H4 (cell line): ENCODE data around the gene USP40. TPM values are rescaled to one million over a fixed set of nuclear protein-coding genes. Genes with fewer than 3 reads are reported as not detected.
A peak's percentile ranks its signal among the peaks of the same experiment; 100 is the strongest.
"Not testable (repeated sequence)": the region's sequence is repeated elsewhere in the genome, so short reads cannot be mapped to it uniquely, and the experiment has no call there.

ENCODE experiments used
- DNase-seq: peaks from one replicate; pipeline ENCODE4 v3.0.0-alpha.2; 2015; ENCODE audit warnings: low spot score
- total RNA-seq: library from RNA; depleted of rRNA; stranded (reverse); fragments of >200 nt; shearing (Covaris generic); gene quantifications from 2 replicates; pipeline ENCODE4 v1.2.3, GENCODE V29; 2014; rRNA removed

USP40 gene, protein sequence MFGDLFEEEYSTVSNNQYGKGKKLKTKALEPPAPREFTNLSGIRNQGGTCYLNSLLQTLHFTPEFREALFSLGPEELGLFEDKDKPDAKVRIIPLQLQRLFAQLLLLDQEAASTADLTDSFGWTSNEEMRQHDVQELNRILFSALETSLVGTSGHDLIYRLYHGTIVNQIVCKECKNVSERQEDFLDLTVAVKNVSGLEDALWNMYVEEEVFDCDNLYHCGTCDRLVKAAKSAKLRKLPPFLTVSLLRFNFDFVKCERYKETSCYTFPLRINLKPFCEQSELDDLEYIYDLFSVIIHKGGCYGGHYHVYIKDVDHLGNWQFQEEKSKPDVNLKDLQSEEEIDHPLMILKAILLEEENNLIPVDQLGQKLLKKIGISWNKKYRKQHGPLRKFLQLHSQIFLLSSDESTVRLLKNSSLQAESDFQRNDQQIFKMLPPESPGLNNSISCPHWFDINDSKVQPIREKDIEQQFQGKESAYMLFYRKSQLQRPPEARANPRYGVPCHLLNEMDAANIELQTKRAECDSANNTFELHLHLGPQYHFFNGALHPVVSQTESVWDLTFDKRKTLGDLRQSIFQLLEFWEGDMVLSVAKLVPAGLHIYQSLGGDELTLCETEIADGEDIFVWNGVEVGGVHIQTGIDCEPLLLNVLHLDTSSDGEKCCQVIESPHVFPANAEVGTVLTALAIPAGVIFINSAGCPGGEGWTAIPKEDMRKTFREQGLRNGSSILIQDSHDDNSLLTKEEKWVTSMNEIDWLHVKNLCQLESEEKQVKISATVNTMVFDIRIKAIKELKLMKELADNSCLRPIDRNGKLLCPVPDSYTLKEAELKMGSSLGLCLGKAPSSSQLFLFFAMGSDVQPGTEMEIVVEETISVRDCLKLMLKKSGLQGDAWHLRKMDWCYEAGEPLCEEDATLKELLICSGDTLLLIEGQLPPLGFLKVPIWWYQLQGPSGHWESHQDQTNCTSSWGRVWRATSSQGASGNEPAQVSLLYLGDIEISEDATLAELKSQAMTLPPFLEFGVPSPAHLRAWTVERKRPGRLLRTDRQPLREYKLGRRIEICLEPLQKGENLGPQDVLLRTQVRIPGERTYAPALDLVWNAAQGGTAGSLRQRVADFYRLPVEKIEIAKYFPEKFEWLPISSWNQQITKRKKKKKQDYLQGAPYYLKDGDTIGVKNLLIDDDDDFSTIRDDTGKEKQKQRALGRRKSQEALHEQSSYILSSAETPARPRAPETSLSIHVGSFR
- 12.2 and 20.6 TPM in 2 replicates for total RNA-seq

DNA sequence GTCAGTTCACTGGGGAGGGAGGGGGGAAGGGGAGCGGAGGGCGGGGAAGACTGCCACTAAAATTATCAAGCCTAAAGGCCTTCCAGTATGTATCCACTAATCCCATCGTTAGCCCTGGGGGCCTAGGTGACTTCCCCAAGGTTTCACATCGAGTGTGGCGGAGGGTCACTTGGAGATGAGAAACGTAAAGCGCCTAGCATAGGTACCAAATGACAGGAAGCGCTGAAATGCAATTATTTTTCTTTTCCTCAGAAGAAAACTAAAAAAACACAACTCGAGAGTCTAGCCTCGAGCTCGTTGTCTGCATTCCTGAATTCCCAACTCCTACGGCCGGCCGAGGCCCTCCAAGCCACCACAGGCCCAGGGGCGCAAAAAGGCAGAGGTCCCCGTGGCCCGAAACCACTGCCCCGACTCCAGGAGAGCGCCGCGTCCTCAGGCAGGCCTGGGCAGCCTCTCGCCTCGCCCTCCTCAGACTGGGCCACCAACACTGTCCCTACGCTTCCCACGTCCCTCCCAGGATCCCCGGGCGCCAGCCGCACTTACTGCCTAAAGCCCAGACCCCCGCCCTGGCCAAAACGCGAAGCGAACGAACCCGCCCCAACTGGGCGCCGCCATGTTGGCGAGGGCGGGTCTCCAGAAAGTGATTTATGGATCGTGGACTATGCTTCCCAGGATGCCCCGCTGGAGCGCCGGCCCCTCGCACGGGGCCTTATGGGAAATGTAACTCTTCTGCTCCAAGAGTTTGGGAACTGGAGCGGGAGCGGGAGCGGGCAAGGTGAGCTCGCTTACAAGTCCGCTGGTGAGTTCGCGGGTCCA lies at the start of gene USP40:
USP40 (minus strand) TSS at position 642 of the 816 bp plus-strand sequence. CDS start 1,228 bp downstream, outside the sequence.
- peak; percentile 89 for DNase-seq

DNA sequence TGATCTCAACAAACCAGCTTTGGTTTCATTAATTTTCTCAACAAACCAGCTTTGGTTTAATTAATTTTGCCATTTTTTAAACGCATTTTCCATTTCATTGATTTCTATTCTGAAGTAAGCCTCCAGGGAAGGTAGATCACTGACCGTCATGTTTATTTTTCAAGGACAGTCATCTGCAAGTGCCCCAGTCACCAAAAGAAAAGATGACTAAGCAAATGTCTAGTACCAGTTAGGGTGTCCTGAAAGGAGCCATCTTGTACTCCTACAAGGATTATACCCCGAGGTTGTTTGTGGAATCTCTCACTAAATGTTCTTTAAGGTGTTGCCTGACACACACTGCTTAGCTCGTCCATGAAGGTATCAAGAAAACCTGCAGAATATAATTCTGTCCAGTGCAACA lies 44.7 kb upstream of the USP40 start:
- DNase-seq = no peak

DNA sequence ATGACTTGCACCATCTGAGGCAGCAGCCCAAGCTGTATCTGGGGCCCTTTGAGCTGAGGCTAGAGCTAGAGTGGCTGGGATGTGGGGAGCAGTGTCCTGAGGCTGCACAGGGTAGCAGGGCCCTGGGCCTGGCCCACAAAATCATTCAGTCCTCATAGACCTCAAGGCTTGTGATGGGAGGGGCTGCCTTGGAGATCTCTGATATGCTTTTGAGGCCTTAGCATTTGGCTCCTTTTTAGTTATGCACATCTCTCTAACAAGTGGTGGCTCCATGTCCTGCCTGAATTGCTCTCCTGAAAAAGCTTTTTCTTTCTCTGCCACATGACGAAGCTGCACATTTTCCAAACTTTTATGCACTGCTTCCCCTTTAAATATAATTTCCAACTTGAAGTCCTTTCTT lies 39.1 kb upstream of the USP40 start:
- no peak for DNase-seq

DNA sequence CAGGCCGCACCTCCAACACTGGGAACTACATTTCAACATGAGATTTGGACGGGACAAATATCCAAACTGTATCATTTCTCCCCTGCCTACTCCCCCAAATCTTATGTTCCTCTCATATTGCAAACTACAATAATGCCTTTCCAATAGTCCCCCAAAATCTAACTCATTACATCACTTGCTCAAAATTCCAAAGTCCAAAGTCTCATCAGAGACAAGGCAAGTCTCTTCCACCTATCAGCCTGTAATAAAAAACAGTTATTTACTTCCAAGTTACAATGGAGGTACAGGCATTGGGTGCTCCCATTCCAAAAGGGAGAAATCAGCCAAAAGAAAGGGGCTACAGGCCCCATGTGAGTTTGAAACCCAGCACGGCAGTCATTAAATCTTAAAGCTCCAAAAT lies 38.2 kb upstream of the USP40 start:
- DNase-seq = no peak

DNA sequence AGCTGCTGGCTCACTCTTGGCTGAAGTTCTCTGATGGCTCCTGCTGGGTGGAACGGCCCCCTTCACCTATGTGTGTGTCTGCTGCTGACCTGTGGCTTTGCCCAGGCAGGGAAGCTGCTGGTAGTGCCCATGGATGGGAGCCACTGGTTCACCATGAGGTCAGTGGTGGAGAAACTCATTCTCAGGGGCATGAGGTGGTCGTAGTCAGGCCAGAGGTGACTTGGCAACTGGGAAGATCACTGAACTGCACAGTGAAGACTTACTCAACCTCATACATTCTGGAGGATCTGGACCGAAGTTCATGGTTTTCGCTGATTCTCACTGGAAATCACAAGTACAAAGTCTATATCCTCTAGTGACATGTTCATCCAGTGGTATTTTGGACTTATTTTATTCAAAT lies 36.9 kb upstream of the USP40 start:
- DNase-seq = no peak

DNA sequence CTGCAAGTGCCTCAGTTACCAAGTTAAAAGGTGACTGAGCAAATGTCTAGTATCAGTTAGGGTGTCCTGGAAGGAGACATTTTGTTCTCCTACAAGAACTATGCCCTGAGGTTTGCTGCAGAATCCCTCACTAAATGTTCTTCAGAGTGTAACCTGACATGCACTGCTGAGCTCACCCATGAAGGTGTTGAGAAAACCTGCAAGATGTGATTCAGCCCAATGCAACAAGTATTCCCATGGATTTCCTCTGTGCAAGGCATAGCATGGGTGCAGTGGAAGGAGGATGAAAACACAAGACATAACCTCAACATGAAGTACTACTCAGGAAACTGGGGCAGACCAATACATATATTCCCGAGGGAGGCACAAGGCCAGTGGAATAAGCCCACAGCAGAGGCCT lies 35.5 kb upstream of the USP40 start:
- no peak for DNase-seq

DNA sequence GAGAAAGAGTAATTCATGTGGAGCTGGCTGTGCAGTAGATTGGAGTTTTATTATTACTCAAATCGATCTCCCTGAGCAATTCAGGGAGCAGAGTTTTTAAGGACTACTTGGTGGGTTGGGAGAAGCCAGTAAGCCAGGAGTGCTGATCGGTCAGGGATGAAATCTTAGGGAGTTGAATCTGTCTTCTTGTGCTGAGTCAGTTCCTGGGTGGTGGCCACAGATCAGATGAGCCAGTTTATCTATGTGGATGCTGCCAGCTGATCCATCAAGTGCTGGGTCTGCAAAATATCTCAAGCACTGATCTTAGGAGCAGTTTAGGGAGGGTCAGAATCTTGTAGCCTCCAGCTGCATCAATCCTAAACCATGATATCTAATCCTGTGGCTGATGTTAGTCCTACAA lies 33.8 kb upstream of the USP40 start:
- DNase-seq = no peak

DNA sequence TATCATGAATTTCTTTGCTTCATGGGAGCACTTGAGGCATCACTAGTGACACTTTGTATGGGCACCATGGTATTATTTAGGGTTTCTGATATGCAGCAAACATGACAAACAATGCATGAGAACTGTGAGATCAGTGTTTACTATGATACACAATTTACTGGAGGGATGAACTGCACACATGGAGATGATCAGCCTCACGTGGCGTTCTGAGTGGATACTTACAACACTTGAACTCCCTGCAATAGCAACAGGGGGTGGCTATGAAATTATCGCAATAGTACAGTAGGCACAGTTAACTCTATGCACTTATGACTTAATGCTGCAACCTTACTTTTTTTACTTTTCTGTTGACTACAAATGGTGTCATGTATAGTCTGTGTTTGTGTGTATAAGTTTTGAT lies 32.4 kb upstream of the USP40 start:
- DNase-seq = no peak

DNA sequence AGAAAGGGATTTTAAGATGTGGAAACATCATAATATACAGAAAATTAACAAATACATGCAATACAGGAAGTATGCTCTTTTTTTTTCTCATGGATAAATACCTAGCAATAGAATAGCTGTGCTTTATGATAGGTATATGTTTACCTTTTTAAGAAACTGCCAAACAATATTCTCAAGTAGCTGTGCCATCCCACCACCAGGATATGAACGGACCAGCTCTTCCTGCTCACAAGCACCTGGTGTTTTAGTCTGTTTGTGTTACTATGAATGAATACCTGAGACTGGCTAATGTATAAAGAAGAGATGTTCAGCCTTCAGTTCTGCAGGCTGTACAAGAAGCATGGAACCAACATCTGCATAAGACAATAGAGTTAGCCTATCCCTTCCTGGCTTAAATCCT lies 30.9 kb upstream of the USP40 start:
- no peak for DNase-seq

DNA sequence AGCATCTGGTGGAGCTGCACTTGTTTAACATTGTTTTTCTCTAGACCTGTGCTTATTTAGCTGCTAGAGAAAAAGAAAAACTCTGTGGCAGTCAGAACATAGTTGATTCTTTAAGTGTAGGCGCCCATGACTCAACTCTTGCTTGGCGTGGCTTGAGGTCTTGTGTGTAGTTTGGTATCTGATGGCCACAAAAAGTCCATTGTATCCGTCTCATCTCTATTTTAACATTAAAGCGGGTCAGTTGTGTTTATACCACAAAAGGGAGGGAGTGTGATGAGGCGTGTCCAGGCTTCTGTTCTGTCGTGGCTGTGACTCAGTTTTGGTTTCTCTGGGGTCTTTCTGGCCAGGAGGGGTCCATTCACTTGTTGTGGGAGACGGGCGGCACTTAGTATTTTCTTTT lies 26.6 kb upstream of the USP40 start:
- no peak for DNase-seq

DNA sequence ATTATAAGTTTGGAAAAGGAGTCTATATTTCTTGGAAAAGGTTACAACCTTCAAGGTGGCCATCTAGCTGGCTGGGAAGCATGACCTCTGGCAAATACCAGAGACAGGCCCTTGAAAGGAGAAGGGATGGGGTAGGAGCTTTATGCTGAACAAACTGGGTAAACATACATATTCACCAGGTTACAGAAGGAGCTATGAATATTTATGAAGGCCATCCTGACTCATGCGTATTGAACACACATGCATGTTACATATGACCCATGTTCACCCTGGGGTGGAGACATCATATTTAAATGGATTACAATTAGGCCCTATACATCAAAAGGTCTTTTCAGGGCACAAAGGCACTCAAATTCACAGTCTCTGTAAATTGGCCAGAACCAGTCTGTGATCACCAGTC lies 26.1 kb upstream of the USP40 start:
- not testable (repeated sequence) for DNase-seq

DNA sequence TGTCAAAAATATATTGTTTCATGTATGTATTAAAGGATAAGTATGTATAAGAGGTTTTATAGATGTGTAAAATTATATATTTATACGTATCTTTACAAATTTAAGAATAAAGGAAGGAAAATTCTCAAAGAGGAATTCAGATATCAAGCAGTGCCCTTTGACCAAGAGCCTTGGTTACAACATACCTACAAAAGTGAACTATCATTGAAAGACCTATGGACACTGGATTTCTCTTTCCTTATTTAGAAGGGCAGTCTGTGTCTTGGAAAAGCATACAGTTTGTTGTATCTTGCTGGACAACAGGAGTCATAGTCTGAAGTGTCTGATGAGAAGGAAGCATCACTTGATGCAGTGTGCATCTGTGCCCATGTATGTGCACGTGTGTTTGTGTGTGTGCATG lies 21.8 kb upstream of the USP40 start:
- DNase-seq = no peak

DNA sequence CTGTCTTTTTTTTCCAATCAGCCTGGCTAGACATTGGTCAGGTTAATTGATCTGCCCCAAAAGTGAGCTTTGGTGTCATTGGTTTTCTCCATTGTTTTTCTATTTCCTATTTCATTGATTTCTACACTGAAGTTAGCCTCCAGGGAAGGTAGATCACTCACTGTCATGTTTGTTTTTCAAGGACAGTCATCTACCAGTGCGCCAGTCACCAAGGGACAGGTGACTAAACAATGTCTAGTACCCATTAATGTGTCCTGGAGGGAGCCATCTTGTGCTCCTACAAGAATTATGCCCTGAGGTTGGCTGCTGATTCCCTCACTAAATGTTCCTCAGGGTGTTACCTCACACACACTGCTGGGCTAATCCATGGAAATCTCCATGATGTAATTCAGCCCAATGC lies 17.6 kb upstream of the USP40 start:
- no peak for DNase-seq

DNA sequence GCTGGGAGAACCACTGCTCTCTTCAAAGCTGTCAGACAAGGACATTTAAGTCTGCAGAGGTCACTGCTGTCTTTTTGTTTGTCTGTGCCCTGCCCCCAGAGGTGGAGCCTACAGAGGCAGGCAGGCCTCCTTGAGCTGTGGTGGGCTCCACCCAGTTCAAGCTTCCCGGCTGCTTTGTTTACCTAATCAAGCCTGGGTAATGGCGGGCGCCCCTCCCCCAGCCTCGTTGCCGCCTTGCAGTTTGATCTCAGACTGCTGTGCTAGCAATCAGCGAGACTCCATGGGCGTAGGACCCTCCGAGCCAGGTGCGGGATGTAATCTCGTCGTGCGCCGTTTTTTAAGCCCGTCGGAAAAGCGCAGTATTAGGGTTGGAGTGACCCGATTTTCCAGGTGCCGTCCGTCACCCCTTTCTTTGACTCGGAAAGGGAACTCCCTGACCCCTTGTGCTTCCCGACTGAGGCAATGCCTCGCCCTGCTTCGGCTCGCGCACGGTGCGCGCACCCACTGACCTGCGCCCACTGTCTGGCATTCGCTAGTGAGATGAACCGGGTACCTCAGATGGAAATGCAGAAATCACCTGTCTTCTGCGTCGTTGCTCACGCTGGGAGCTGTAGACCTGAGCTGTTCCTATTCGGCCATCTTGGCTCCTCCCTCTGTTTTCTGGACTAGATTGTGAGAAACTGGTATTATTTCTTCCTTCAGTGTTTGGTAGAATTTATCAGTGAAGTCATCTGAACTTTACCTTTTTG lies 16.8 kb upstream of the USP40 start:
- not testable (repeated sequence) for DNase-seq

DNA sequence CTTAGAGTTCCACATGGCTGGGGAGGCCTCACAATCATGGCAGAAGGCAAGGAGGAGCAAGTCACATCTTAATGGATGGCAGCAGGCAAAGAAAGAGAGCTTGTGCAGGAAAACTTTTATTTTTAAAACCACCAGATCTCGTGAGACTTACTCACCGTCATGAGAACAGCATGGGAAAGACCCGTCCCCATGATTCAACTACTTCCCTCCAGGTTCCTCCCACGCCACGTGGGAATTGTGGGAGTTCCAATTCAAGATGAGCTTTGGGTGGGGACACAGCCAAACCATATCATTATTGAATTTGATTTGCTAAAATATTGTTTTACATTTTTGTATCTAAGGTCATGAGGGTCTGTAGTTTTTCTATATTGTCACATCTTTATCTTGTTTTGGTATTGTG lies 10.8 kb upstream of the USP40 start:
- not testable (repeated sequence) for DNase-seq

DNA sequence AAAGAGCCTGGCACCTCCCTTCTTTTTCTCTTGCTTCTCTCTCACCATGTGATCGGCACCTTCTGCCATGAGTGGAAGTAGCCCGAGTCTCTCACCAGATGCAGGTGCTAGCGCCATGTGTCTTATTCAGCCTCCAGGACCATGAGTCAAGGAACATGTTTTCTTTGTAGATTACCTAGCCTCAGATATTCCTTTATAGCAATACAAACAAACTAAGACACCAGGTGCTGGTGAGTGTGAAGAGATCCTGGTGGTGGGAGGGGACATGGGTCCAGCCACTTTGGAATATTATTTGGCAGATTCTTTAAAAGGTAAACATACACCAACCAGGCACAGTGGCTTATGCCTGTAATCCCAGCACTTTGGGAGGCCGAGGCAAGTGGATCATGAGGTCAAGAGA lies 5.9 kb upstream of the USP40 start:
- DNase-seq = no peak

DNA sequence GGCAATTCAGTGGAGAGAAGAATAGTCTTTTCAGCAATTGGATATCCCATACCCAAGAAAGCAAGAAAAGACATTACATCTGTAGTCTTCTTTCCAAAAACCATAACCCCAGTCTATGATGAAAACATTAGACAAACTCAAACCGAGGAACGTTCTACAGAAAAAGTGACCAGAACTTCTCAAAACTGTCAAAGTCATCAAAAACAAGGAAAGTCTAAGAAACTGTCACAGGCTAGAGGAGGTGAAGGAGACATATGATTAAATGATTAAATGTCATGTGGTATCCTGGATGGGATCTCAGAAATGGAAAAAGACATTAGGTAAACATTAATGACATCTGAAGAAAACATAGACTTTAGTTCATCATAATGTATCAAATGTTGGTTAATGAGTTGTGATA lies 4.9 kb upstream of the USP40 start:
- no peak for DNase-seq

DNA sequence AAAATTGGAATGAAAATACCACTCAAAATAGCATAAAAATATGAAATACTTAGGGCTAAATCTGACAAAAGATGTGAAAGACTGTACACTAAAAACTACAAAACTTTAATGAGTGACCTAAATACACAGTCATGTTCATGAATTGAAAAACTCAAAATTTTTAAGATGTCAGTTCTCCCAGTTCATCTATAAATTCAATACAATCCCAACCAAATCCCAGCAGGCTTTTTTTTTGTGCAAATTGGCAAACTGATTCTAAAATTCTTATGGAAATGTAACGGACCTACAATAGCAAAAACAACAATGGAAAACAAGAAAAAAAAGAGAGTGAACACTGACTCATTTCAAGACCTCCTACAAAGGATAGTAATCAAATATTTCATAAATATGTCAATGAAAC lies 4.4 kb upstream of the USP40 start:
- no peak for DNase-seq

DNA sequence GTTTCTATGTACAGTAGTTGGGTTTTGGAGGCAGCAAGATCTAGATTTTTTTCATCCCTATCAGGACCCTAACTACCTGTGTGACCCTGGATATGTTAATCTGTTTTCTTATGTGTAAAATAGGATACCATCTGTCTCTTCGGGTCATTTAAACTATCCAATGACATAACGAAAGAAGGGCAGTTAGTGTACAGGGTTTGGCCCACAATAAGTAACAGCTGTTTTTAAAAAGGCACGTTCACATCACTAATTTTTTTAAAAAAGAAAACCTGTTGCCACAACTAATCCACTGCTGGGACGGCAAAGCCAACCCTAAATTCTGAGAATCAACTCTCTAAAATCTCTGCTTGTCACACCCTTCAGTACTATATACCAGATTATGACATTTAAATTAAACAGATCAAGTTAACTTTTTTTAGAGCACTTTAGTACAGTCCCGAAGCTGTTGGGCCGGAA lies 869 bp downstream of the USP40 start:
- no peak for DNase-seq

DNA sequence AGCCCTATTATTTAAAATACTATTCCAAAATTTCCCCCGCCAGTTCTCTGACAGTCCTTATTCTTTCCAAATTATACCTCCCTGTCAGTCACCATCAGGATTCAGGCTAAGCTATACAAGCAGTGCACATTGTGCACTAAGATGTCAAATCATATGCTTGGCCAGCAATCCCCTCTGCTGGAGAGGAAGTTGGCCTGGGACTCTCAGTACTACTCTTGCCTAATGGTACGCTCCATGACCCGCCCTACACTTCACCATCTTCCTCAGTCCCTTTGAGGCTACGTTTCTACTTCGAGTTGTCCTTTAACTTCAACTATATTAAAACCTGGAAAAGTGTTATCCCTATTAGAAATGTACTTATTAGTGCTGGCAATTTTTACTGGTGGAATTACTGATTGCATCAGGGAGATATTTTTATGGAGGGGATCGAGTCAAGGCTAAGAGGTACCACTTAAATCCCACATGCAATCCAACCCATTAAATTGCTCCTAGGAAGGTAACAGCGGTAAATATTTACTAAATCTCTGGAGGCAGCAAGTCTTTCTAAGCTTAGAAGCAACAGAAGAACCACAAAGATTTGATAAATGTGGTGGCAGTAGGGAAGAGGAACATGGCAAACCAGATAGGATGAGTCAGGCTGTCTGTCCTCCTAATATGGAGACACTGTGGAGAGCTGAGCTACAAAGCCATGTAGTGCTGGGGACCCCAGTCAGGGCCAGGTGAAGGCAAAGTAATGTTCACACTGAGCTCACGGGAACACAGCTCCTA lies 2.7 kb downstream of the USP40 start:
- peak; percentile 16 for DNase-seq
